GM19351 (cell line): ENCODE measurements around the gene ZKSCAN5.

ENCODE experiments used
- ATAC-seq: cut with Tn5 transposase; IDR thresholded peaks from one replicate; pipeline ENCODE4 v1.9.1; 2021; ENCODE audit warnings: mild to moderate bottlenecking, moderate library complexity; ENCODE audit not compliant: unreplicated experiment

Gene ZKSCAN5

GRCh38 chr7:99504603-99505323 is at the start of gene ZKSCAN5:
ZKSCAN5 (plus strand) TSS chr7:99504662; CDS start chr7:99506045, 1,383 bp downstream.
- ATAC-seq = peak; percentile 77

GRCh38 chr7:99455874-99456273 is 48.6 kb upstream of the ZKSCAN5 start:
- no peak for ATAC-seq

- ATAC-seq = no peak
These were observed 48.2 kb upstream of the ZKSCAN5 start for GRCh38 chr7:99456288-99456687.

DNA sequence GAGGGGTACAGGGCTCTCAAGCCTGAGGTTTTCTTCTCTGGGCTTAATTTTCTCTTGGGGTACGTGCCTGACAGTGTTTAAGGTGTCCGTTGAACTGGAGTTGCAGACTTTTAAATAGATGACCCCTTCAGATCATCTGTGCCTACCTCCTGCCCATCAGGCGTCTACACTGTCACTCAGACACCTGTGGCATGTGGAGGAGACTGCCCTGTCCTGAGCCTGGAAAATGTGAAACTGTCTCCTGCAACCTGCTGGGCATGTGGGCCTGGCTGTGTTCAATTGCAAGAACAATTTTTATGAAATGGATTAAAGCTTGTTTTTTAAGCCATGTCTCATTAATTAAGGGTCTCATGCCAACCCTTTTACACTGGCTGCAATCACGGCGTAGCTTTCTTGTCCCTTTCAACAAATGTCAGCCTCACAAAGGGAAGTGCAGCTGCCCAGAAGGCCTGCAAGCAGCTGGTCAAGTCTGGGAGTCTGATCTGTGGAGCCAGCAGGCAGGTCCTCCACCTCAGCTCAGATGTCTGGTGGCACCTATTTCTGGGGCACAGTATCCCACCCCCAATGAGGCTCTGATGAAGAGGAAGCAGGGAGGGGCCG is 47.3 kb upstream of the ZKSCAN5 start:
- ATAC-seq = no peak

DNA sequence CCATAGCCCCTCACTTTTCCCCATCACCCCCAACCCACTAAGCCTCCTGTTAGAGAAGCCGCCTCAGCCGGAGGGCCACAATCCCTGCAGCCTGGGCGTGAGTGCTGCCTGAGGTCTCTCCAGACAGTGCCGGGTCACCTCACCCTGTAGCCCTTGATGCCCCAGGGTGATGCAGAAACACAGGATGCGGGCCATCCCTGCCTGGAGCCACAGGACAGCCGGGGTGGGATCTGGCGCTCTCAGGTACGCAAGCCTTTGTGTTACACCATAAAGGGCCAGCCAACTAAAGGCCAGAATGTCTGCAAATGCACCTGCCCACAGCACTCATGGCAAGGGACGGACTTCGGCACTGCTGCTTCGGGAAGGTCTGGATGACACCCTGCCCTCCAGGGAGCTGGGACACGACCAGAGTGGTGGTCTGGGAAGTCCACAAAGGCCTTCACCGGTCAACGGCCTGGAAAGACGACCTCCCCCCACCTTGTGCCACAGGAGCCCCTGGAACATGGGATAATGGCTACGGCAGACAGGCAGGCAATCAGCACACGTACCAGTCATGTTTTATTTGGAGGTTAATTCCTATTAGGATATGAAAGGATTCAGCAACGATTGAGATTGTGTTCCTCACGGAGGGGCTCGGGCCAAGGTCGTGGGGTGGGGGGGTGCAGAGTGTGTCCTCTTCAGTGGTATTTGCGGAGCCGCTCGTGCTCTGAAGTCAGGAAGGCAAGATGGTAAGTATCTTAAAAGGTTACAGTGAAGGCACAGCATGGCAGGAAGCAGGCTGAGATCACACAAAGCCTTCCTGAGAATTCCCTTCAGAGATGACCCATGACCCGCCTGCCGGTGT is 46.6 kb upstream of the ZKSCAN5 start:
- ATAC-seq = no peak

DNA sequence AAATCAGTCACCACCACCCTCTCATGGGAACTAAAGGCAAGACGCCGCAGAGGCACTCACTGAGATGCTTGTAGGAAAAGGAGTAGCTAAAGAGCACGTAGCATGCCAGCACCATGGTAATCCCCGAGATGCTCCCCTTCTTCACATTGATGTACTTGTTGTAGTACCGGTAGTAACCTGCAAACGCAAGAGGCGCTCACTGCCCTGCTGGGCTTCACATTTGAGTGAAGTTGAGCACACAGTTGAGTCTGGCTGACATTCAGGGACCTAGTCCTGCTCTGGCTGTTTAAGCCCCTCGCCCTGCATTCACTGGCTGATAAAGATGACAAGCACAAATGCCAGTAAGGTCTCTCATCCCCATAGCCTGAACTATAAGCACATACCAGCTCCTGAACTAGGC is 45.4 kb upstream of the ZKSCAN5 start:
- no peak for ATAC-seq

- ATAC-seq = no peak
These were observed 43.8 kb upstream of the ZKSCAN5 start for GRCh38 chr7:99460651-99461050.

GRCh38 chr7:99461221-99461620 is 43.2 kb upstream of the ZKSCAN5 start:
- ATAC-seq = no peak

- no peak for ATAC-seq
These were observed 39.1 kb upstream of the ZKSCAN5 start for GRCh38 chr7:99465421-99465768.

DNA sequence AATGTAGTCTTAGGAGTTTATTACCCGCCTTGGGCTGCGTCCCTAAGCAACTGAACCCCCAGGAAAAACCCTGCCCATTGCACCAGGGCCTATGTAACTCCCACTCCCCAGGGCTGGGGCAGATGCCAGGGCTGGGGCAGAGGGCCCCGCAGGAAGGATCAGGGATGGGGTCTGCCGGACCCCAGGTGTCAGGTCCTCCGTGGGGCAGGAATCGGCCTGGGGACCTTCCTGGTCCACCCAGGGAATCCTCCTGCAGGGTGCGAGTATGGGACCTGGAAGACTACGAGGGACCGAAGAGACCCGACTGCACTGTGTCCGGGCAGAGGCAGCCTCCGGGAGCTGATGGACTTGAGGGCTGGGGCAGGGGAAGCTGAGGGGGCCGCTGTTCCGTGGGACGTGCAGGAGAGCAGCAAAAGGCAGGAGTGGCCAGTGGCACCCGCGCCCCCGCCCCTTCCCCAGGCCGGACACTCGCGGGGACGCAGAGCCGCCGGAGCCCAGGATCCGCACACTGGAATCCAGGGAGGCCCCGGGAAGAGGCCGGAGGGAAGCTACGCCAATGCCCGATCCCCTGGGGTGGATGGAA is 36.0 kb upstream of the ZKSCAN5 start:
- no peak for ATAC-seq

GRCh38 chr7:99469381-99470065 is 34.9 kb upstream of the ZKSCAN5 start:
- no peak for ATAC-seq

- peak; percentile 97 for ATAC-seq
These were observed 31.7 kb upstream of the ZKSCAN5 start, which contains the start of gene ZNF789 for GRCh38 chr7:99472561-99473314. ZNF789 (plus strand) TSS chr7:99472890; CDS start chr7:99476457, 3,567 bp downstream.

DNA sequence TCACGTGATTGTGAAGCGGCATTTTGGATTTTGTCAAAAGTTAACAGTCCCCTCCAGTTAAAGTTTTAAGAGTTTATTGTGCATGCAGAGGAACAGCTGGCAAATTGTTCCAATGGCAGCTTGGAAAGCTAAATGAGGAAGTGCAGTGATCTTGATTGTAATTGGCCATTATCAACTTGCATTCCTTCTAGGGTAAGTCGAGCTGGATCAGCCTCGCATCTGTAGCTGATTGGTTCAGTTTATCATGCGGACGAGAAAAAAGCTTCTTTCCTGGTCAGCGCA is 31.2 kb upstream of the ZKSCAN5 start:
- no peak for ATAC-seq

- ATAC-seq = no peak
These were observed 28.4 kb upstream of the ZKSCAN5 start for GRCh38 chr7:99476107-99476506.

DNA sequence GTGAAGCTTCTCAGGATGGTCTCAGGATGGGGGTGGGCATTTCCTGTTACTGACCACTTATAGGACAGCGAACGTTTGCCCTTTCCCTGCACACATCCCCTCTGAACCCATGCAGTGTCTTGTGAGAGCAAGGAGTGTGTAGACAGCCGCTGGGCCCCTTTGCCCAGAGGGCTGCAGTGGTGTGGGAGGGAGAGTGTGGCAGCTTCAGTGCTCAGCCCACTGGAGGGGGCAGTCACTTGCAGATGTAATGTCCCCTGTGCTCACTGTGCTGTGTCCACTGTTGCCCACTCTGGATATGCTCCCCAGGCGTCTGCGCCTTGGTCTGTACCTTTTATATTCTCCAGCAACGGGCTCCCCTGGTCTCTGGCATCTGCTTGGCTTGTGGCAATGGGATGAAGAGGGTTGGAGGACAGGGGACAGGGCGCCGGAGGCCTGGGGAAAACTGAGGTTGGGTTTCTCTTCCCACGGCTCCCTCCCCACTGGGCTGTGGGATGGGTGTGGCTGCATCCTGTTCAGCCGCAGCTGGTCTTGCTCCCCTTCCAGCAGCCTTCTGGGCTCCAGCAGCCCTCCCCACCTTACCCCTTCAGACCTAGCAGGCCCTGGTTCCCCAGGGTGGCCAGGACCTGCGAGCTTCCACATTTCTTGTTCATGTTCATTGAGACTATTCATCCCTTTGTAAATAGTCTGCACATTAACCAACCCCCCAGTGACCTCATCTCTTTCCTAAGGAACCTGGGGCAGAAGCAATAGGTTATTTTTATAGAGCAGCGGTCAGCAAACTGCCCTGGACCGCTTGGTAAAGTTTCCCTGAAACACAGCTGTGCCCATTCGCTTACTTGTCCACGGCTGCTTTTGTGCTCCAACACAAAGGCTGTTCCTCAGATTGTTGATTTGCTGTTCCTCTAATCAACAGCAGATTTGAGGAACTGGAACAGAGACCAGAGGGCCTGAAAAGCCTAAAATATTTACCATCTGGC is 25.7 kb upstream of the ZKSCAN5 start:
- no peak for ATAC-seq

- no peak for ATAC-seq
These were observed 19.4 kb upstream of the ZKSCAN5 start for GRCh38 chr7:99485094-99485493.

GRCh38 chr7:99489235-99489634 is 15.2 kb upstream of the ZKSCAN5 start:
- no peak for ATAC-seq

DNA sequence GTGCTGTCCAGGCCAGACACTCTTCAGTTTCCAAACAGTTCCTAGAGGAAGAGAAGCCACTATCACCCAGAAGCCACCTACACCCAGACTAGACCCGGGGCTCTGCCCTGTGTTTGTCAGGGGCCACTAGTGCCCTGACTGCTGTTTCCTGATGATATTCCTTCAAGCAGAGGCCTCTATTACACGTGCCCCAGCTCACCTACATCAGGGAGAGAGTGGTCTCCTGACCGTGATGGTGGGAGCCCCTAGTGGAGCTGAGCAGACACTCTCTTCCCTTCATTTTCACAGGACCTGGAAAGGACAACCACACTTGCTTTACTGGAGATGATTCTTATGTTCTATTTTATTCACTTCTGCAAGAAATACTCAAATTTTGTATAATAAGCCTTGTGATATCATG is 13.6 kb upstream of the ZKSCAN5 start:
- ATAC-seq = no peak

GRCh38 chr7:99493823-99494222 is 10.6 kb upstream of the ZKSCAN5 start:
- ATAC-seq = no peak
